HCT116 (cell line): ENCODE data around the gene FOXN1. TPM values are rescaled to one million over a fixed set of nuclear protein-coding genes. Genes with fewer than 3 reads are reported as not detected.

ENCODE experiments used
- ATAC-seq: fragments of 200-7000 bp; cut with Tn5 transposase; 2 replicates; pipeline ENCODE4 v1.9.1; 2020; ENCODE audit warnings: mild to moderate bottlenecking, moderate library complexity
- BruUV-seq: library from RNA; stranded (reverse); fragments of 400-500 nt; replicated peaks from 2 replicates; lab custom pipeline; 2021; lab: Mats Ljungman, UMichigan
- CTCF ChIA-PET: fragments of 300-600 bp; sonication (Branson Sonifier 250); formaldehyde crosslinking; loops from one replicate; lab custom pipeline; 2021; ENCODE audit warnings: antibody characterized with exemption; lab: Charles Lee
- POLR2A ChIA-PET: fragments of 300-600, 350-600 bp; sonication (Branson Sonifier 250); formaldehyde crosslinking; loops from one replicate; lab custom pipeline; 2021; ENCODE audit warnings: antibody characterized with exemption; lab: Charles Lee
- RAD21 ChIA-PET, 2 experiments: fragments of 300-600 bp; sonication (Branson Sonifier 250); formaldehyde crosslinking; loops; one replicate each; lab custom pipeline; 2023; ENCODE audit warnings: low total read pairs in 2 of 2; ENCODE audit not compliant: uncharacterized antibody in 2 of 2, unreplicated experiment in 2 of 2, low non-redundant PET in 1 of 2; lab: Charles Lee
- DNase-seq: peaks from one replicate; pipeline ENCODE4 v3.0.0-alpha.2; 2010; ENCODE audit warnings: low read depth, low spot score
- H2AFZ ChIP-seq: fragments of 200-600 bp; shearing (Covaris generic), sonication (generic); 2 replicates; pipeline ENCODE4 v1.6.1; 2017; ENCODE audit warnings: low read depth, mixed run types, mixed read lengths, antibody characterized with exemption, low read length; ENCODE audit not compliant: poor library complexity, severe bottlenecking
- H3K27ac ChIP-seq: 2 replicates; pipeline ENCODE4 v1.5.1; 2012; ENCODE audit warnings: low read depth, low read length
- H3K27me3 ChIP-seq: fragments of 200-600 bp; sonication (generic); 2 replicates; pipeline ENCODE4 v1.6.1; 2016; ENCODE audit warnings: mixed run types, low read length, mixed read lengths; ENCODE audit not compliant: insufficient read depth
- H3K36me3 ChIP-seq, 2 experiments: fragments of 200-500 bp in 1 of 2; fragments of 200-600 bp in 1 of 2; sonication (Bioruptor generic) in 1 of 2; sonication (generic) in 1 of 2; 2 replicates each; pipeline versions ENCODE4 v1.5.1 to v1.6.1; 2014 to 2016; ENCODE audit warnings: low read length in 2 of 2, inconsistent platforms in 1 of 2, mixed read lengths in 1 of 2, mixed run types in 1 of 2; ENCODE audit not compliant: insufficient read depth in 2 of 2, control insufficient read depth in 1 of 2
- H3K4me1 ChIP-seq, 2 experiments: fragments of 200-600 bp in 1 of 2; sonication (generic) in 1 of 2; 2 replicates each; pipeline versions ENCODE4 v1.5.1 to v1.6.1; 2012 to 2017; ENCODE audit warnings: low read length in 2 of 2, inconsistent platforms in 1 of 2, mild to moderate bottlenecking in 1 of 2, mixed read lengths in 1 of 2, mixed run types in 1 of 2, moderate library complexity in 1 of 2; ENCODE audit not compliant: insufficient read depth in 2 of 2, control insufficient read depth in 1 of 2
- H3K4me2 ChIP-seq: fragments of 200-600 bp; sonication (generic); 2 replicates; pipeline ENCODE4 v1.6.1; 2017; ENCODE audit warnings: mixed run types, low read length, mixed read lengths
- H3K4me3 ChIP-seq, 2 experiments: fragments of 200-600 bp in 1 of 2; sonication (generic) in 1 of 2; replicated peaks in 1 of 2; 2 replicates each; pipeline ENCODE4 v1.5.1; 2011 to 2016; ENCODE audit warnings: low read length in 2 of 2, control low read depth in 1 of 2, low read depth in 1 of 2, mild to moderate bottlenecking in 1 of 2, mixed read lengths in 1 of 2, mixed run types in 1 of 2
- H3K79me2 ChIP-seq: fragments of 200-600 bp; sonication (generic); 2 replicates; pipeline ENCODE4 v1.6.1; 2017; ENCODE audit warnings: mild to moderate bottlenecking, mixed run types, low read length, moderate library complexity, mixed read lengths; ENCODE audit not compliant: insufficient read depth
- H3K9ac ChIP-seq: fragments of 200-600 bp; sonication (generic); 2 replicates; pipeline ENCODE4 v1.6.1; 2016; ENCODE audit warnings: low read length, mixed read lengths
- H3K9me2 ChIP-seq: fragments of 200-600 bp; sonication (generic), shearing (Covaris generic); 2 replicates; pipeline ENCODE4 v1.6.1; 2017; ENCODE audit warnings: mixed run types, mild to moderate bottlenecking, moderate library complexity; ENCODE audit not compliant: insufficient read depth
- H3K9me3 ChIP-seq, 2 experiments: fragments of 200-500 bp in 1 of 2; fragments of 200-600 bp in 1 of 2; sonication (Bioruptor generic) in 1 of 2; sonication (generic) in 1 of 2; 2 replicates each; pipeline ENCODE4 v1.6.1; 2014 to 2017; ENCODE audit warnings: low read length in 2 of 2, mixed read lengths in 2 of 2, inconsistent platforms in 1 of 2, low read depth in 1 of 2, mild to moderate bottlenecking in 1 of 2, mixed run types in 1 of 2, moderate library complexity in 1 of 2; ENCODE audit not compliant: control insufficient read depth in 1 of 2, insufficient read depth in 1 of 2
- H4K20me1 ChIP-seq: fragments of 200-600 bp; sonication (generic), shearing (Covaris generic); 2 replicates; pipeline ENCODE4 v1.6.1; 2017; ENCODE audit warnings: mixed run types, mild to moderate bottlenecking, moderate library complexity; ENCODE audit not compliant: insufficient read depth
- EZH2phosphoT487 ChIP-seq: fragments of 200-600 bp; IDR thresholded peaks from 2 replicates; pipeline ENCODE4 v1.6.1; 2018; ENCODE audit warnings: antibody characterized with exemption, borderline replicate concordance
- FOSL1 ChIP-seq: IDR thresholded peaks from 2 replicates; pipeline ENCODE4 v1.6.1; 2012; ENCODE audit warnings: low read depth
- POLR2A ChIP-seq: IDR thresholded peaks from 2 replicates; pipeline ENCODE4 v1.7.0; 2011; ENCODE audit warnings: borderline replicate concordance; ENCODE audit not compliant: insufficient read depth, insufficient read length; ENCODE audit errors: extremely low read depth
- POLR2AphosphoS5 ChIP-seq: IDR thresholded peaks from 2 replicates; pipeline ENCODE4 v1.6.1; 2011; ENCODE audit warnings: mild to moderate bottlenecking, low read depth, low read length, moderate library complexity
- SP1 ChIP-seq: IDR thresholded peaks from 2 replicates; pipeline ENCODE4 v1.6.1; 2012; ENCODE audit warnings: low read depth
- ZBTB33 ChIP-seq: IDR thresholded peaks from 2 replicates; pipeline ENCODE4 v1.6.1; 2011; ENCODE audit warnings: mild to moderate bottlenecking, low read length, moderate library complexity; ENCODE audit not compliant: insufficient replicate concordance; ENCODE audit errors: extremely low read depth
- ZFX ChIP-seq: fragments of 450-650 bp; IDR thresholded peaks from 2 replicates; pipeline ENCODE4 v1.6.1; 2017
- intact Hi-C: fragments of 100-400 bp; cut with micrococcal nuclease; formaldehyde crosslinking; loops from 2 replicates; pipeline ENCODE4 v1.10.0; 2022
- total RNA-seq: library from RNA; stranded (reverse); gene quantifications from one replicate; pipeline ENCODE4 v1.2.1, GENCODE V29; 2021; ENCODE audit not compliant: unreplicated experiment

FOXN1 gene
- total RNA-seq, 1 experiment from 2014 or later: not detected

GRCh38 chr17:28552176-28552999, 46.2 kb downstream of the FOXN1 start, which contains the start of gene UNC119:
TSS of gene UNC119 (minus strand) at chr17:28552624. CDS start at chr17:28552557, 67 bp downstream.
- Histone ChIP-seq H3K27ac (peak within 1 kb of the TSS; percentile 50; the same call in 1 of the 2 replicates), H3K27me3 (no peaks in the 10 kb centered on the region), H3K79me2 (peaks cover 16% of the 10 kb centered on the region; the same call in 1 of the 2 replicates), H3K36me3 (peaks cover 12 to 22% of the 10 kb centered on the region in 2 experiments; a peak in 2 of 4 replicates), H2AFZ (no peak within 1 kb of the TSS), H3K4me3 (peak within 1 kb of the TSS; percentile 67 to 81), H4K20me1 (no peaks in the 10 kb centered on the region), H3K9me3 (no peaks in the 10 kb centered on the region), H3K4me1 (peaks cover 2 to 18% of the 10 kb centered on the region in 2 experiments; a peak in 3 of 4 replicates), H3K4me2 (peak within 1 kb of the TSS; percentile 97), H3K9ac (peak within 1 kb of the TSS; percentile 78), H3K9me2 (no peaks in the 10 kb centered on the region)
- no TSS peak for BruUV-seq
- TF ChIP-seq EZH2phosphoT487 (no peak), ZFX (peak; percentile 90), POLR2A (peak; percentile 63), POLR2AphosphoS5 (peak; percentile 84)
- ChIA-PET CTCF (no interaction called here), POLR2A (no interaction called here), RAD21 (no interaction called here)
- intact Hi-C loops: no loop called here
- peak; percentile 92 for ATAC-seq
- no peak for DNase-seq

GRCh38 chr17:28553000-28553505, 46.9 kb downstream of the FOXN1 start:
- H3K36me3 ChIP-seq: peaks cover 12 to 22% of the 10 kb centered on the region in 2 experiments; a peak in 2 of 4 replicates
- peak overlapping the region; percentile 97 for H3K4me2 ChIP-seq
- H2AFZ ChIP-seq: no peak overlapping the region
- intact Hi-C loops: no loop called here
- no peaks in the 10 kb centered on the region for H4K20me1 ChIP-seq
- H3K79me2 ChIP-seq: peaks cover 16% of the 10 kb centered on the region; the same call in 1 of the 2 replicates
- DNase-seq (no peak), ATAC-seq (no peak)
- BruUV-seq: no TSS peak
- no peaks in the 10 kb centered on the region for H3K27me3 ChIP-seq
- H3K9me2 ChIP-seq: no peaks in the 10 kb centered on the region
- no peaks in the 10 kb centered on the region for H3K9me3 ChIP-seq
- TF ChIP-seq FOSL1 (no peak), ZBTB33 (no peak), SP1 (no peak), POLR2AphosphoS5 (no peak), ZFX (no peak)
- no peak overlapping the region for H3K9ac ChIP-seq
- peak overlapping the region in 1 of 2 experiments; percentile 81; a peak in 2 of 4 replicates for H3K4me3 ChIP-seq
- POLR2A ChIA-PET: no interaction called here
- no peak overlapping the region for H3K27ac ChIP-seq
- H3K4me1 ChIP-seq: peaks cover 2 to 18% of the 10 kb centered on the region in 2 experiments; a peak in 3 of 4 replicates
- CTCF ChIA-PET: interaction anchor here (0.7 kb wide), 1 partner anchor 672 kb away, joined by 4 read pairs; no protein-coding TSS in a partner anchor
- RAD21 ChIA-PET: no interaction called here
